Activated CD8-positive, alpha-beta T cell treated with anti-CD3 and anti-CD28 coated beads, Interleukin-2, amount 10 ng/mL, durations not matched to agents 7 days and 5 days (primary cell): ENCODE data around the gene ZSWIM2. TPM values are rescaled to one million over a fixed set of nuclear protein-coding genes. Genes with fewer than 3 reads are reported as not detected.

ENCODE experiments used
- ATAC-seq: fragments of 150-1000 bp; cut with Tn5 transposase; one replicate; pipeline ENCODE4 v1.10.0; 2021; ENCODE audit warnings: moderate library complexity
- CTCF ChIA-PET: fragments of 350-600 bp; sonication (Branson Sonifier 250); formaldehyde crosslinking; loops from one replicate; lab custom pipeline; 2021; ENCODE audit warnings: antibody characterized with exemption; lab: Charles Lee
- POLR2A ChIA-PET: fragments of 350-600 bp; sonication (Branson Sonifier 250); formaldehyde crosslinking; loops from one replicate; lab custom pipeline; 2021; ENCODE audit warnings: antibody characterized with exemption; lab: Charles Lee
- DNase-seq: peaks from one replicate; pipeline ENCODE4 v3.0.0-alpha.2; 2020
- H3K27ac Mint-ChIP-seq: one replicate; pipeline ENCODE4 v1.8.0; 2021; ENCODE audit warnings: mild to moderate bottlenecking, mixed read lengths
- H3K27me3 Mint-ChIP-seq: one replicate; pipeline ENCODE4 v1.8.0; 2021; ENCODE audit warnings: low read depth, mixed read lengths
- H3K36me3 Mint-ChIP-seq: one replicate; pipeline ENCODE4 v1.8.0; 2021; ENCODE audit warnings: low read depth, mixed read lengths
- H3K4me1 Mint-ChIP-seq: one replicate; pipeline ENCODE4 v1.8.0; 2021; ENCODE audit warnings: low read depth, mixed read lengths
- H3K4me3 Mint-ChIP-seq: one replicate; pipeline ENCODE4 v1.8.0; 2021; ENCODE audit warnings: mild to moderate bottlenecking, mixed read lengths
- H3K9me3 Mint-ChIP-seq: one replicate; pipeline ENCODE4 v1.8.0; 2022; ENCODE audit warnings: mixed read lengths; ENCODE audit not compliant: insufficient read depth
- total RNA-seq, 2 experiments: library from RNA; stranded (reverse); gene quantifications; one replicate each; pipeline ENCODE4 v1.2.3, GENCODE V29; 2021

Gene ZSWIM2
- total RNA-seq, 2 experiments from 2014 or later = not detected

- Mint-ChIP-seq H3K4me3 (no peak overlapping the region), H3K27me3 (no peaks in the 10 kb centered on the region), H3K9me3 (peaks cover 10% of the 10 kb centered on the region), H3K27ac (no peak overlapping the region), H3K36me3 (no peaks in the 10 kb centered on the region), H3K4me1 (no peaks in the 10 kb centered on the region)
- no peak for DNase-seq
- no peak for ATAC-seq
- ChIA-PET CTCF (no interaction called here), POLR2A (no interaction called here)
Measured at GRCh38 chr2:186882511-186883071, 33.6 kb upstream of the ZSWIM2 start.

- no peaks in the 10 kb centered on the region for H3K27me3 Mint-ChIP-seq
- ChIA-PET CTCF (no interaction called here), POLR2A (no interaction called here)
- no peak for ATAC-seq
- H3K27ac Mint-ChIP-seq = no peak overlapping the region
- H3K4me3 Mint-ChIP-seq = no peak overlapping the region
- H3K9me3 Mint-ChIP-seq = peaks cover 14% of the 10 kb centered on the region
- no peak for DNase-seq
- no peaks in the 10 kb centered on the region for H3K4me1 Mint-ChIP-seq
- no peaks in the 10 kb centered on the region for H3K36me3 Mint-ChIP-seq
Measured at GRCh38 chr2:186881660-186882059, 32.7 kb upstream of the ZSWIM2 start.

GRCh38 chr2:186879312-186879711, 30.3 kb upstream of the ZSWIM2 start:
- H3K4me1 Mint-ChIP-seq = no peaks in the 10 kb centered on the region
- CTCF ChIA-PET = no interaction called here

GRCh38 chr2:186874713-186875112, 25.7 kb upstream of the ZSWIM2 start:
- H3K4me3 Mint-ChIP-seq = no peak overlapping the region
- no peaks in the 10 kb centered on the region for H3K36me3 Mint-ChIP-seq
- no peaks in the 10 kb centered on the region for H3K4me1 Mint-ChIP-seq
- ChIA-PET POLR2A (no interaction called here), CTCF (no interaction called here)
- no peak for DNase-seq
- H3K27me3 Mint-ChIP-seq = no peaks in the 10 kb centered on the region
- no peak overlapping the region for H3K27ac Mint-ChIP-seq
- ATAC-seq = no peak
- peaks cover 5% of the 10 kb centered on the region for H3K9me3 Mint-ChIP-seq

More at GRCh38 chr2:186879312-186879711, 30.3 kb upstream of the ZSWIM2 start:
- POLR2A ChIA-PET = no interaction called here
- Mint-ChIP-seq H3K4me3 (no peak overlapping the region), H3K36me3 (no peaks in the 10 kb centered on the region), H3K27ac (no peak overlapping the region), H3K27me3 (no peaks in the 10 kb centered on the region), H3K9me3 (peaks cover 14% of the 10 kb centered on the region)
- DNase-seq (no peak), ATAC-seq (no peak)

- DNase-seq = no peak
Measured at GRCh38 chr2:186871881-186872280, 22.9 kb upstream of the ZSWIM2 start.

GRCh38 chr2:186868344-186868743, 19.4 kb upstream of the ZSWIM2 start:
- CTCF ChIA-PET = interaction anchor here (1.1 kb wide), 1 partner anchor 580 kb away, joined by 3 read pairs; the partner anchor contains the start of gene CALCRL
- Mint-ChIP-seq H3K4me3 (no peak overlapping the region), H3K9me3 (no peaks in the 10 kb centered on the region)

More at GRCh38 chr2:186871881-186872280, 22.9 kb upstream of the ZSWIM2 start:
- ChIA-PET POLR2A (no interaction called here), CTCF (no interaction called here)
- Mint-ChIP-seq H3K27me3 (no peaks in the 10 kb centered on the region), H3K27ac (no peak overlapping the region), H3K36me3 (no peaks in the 10 kb centered on the region), H3K4me3 (no peak overlapping the region), H3K9me3 (no peaks in the 10 kb centered on the region), H3K4me1 (no peaks in the 10 kb centered on the region)
- no peak for ATAC-seq

GRCh38 chr2:186862869-186863709, 14.1 kb upstream of the ZSWIM2 start:
- ChIA-PET POLR2A (no interaction called here), CTCF (interaction anchor here (0.8 to 1.3 kb wide), 2 partner anchors 9 to 31 kb away, joined by 3 read pairs; no protein-coding TSS in a partner anchor)
- Mint-ChIP-seq H3K36me3 (no peaks in the 10 kb centered on the region), H3K27me3 (no peaks in the 10 kb centered on the region), H3K4me3 (no peak overlapping the region), H3K9me3 (no peaks in the 10 kb centered on the region), H3K27ac (no peak overlapping the region), H3K4me1 (no peaks in the 10 kb centered on the region)
- DNase-seq (no peak), ATAC-seq (no peak)

More at GRCh38 chr2:186868344-186868743, 19.4 kb upstream of the ZSWIM2 start:
- no peaks in the 10 kb centered on the region for H3K27me3 Mint-ChIP-seq
- ATAC-seq = no peak
- H3K4me1 Mint-ChIP-seq = no peaks in the 10 kb centered on the region
- DNase-seq = no peak
- no peak overlapping the region for H3K27ac Mint-ChIP-seq
- H3K36me3 Mint-ChIP-seq = no peaks in the 10 kb centered on the region
- POLR2A ChIA-PET = no interaction called here

GRCh38 chr2:186855216-186855615, 6.2 kb upstream of the ZSWIM2 start:
- Mint-ChIP-seq H3K36me3 (no peaks in the 10 kb centered on the region), H3K27me3 (no peaks in the 10 kb centered on the region), H3K4me1 (no peaks in the 10 kb centered on the region), H3K27ac (no peak overlapping the region), H3K4me3 (no peak overlapping the region), H3K9me3 (no peaks in the 10 kb centered on the region)
- ChIA-PET CTCF (no interaction called here), POLR2A (no interaction called here)
- DNase-seq (no peak), ATAC-seq (no peak)

GRCh38 chr2:186853951-186854350, 5.0 kb upstream of the ZSWIM2 start:
- Mint-ChIP-seq H3K9me3 (no peaks in the 10 kb centered on the region), H3K4me3 (no peak overlapping the region), H3K27ac (no peak overlapping the region), H3K36me3 (no peaks in the 10 kb centered on the region), H3K27me3 (peaks cover 9% of the 10 kb centered on the region), H3K4me1 (peaks cover 7% of the 10 kb centered on the region)
- ATAC-seq (no peak), DNase-seq (no peak)
- ChIA-PET CTCF (interaction anchor here (0.6 kb wide), 1 partner anchor 9 kb away, joined by 3 read pairs; no protein-coding TSS in a partner anchor), POLR2A (no interaction called here)

GRCh38 chr2:186852508-186852907, 3.5 kb upstream of the ZSWIM2 start:
- Mint-ChIP-seq H3K4me3 (no peak overlapping the region), H3K27me3 (peaks cover 13% of the 10 kb centered on the region), H3K27ac (no peak overlapping the region), H3K4me1 (peaks cover 7% of the 10 kb centered on the region), H3K36me3 (no peaks in the 10 kb centered on the region), H3K9me3 (no peaks in the 10 kb centered on the region)
- POLR2A ChIA-PET = no interaction called here
- CTCF ChIA-PET = no interaction called here
- DNase-seq (no peak), ATAC-seq (no peak)

GRCh38 chr2:186842373-186842772, 6.6 kb downstream of the ZSWIM2 start:
- Mint-ChIP-seq H3K4me1 (no peaks in the 10 kb centered on the region), H3K9me3 (no peaks in the 10 kb centered on the region), H3K27me3 (peaks cover 4% of the 10 kb centered on the region), H3K27ac (no peak overlapping the region), H3K36me3 (no peaks in the 10 kb centered on the region), H3K4me3 (no peak overlapping the region)
- CTCF ChIA-PET = no interaction called here
- POLR2A ChIA-PET = no interaction called here
- ATAC-seq = no peak
- no peak for DNase-seq

- H3K4me1 Mint-ChIP-seq = no peaks in the 10 kb centered on the region
- POLR2A ChIA-PET = no interaction called here
- H3K36me3 Mint-ChIP-seq = no peaks in the 10 kb centered on the region
- H3K27ac Mint-ChIP-seq = no peak overlapping the region
- H3K27me3 Mint-ChIP-seq = peaks cover 4% of the 10 kb centered on the region
- CTCF ChIA-PET = no interaction called here
- no peaks in the 10 kb centered on the region for H3K9me3 Mint-ChIP-seq
- no peak overlapping the region for H3K4me3 Mint-ChIP-seq
- no peak for DNase-seq
- no peak for ATAC-seq
Measured at GRCh38 chr2:186841940-186842339, 7.0 kb downstream of the ZSWIM2 start.
